HepG2 (cell line): ENCODE data around the gene SOAT2. TPM values are rescaled to one million over a fixed set of nuclear protein-coding genes. Genes with fewer than 3 reads are reported as not detected.

Experiments
- NRL ChIP-seq: sonication (generic); formaldehyde crosslinking; IDR thresholded peaks from 2 replicates; pipeline ENCODE4 v1.5.0; 2020; ENCODE audit warnings: missing genetic modification reagents, mild to moderate bottlenecking, moderate library complexity, borderline replicate concordance
- ZBTB7A ChIP-seq: sonication (generic); formaldehyde crosslinking; IDR thresholded peaks from 2 replicates; pipeline ENCODE4 v1.8.0; 2022; ENCODE audit warnings: mild to moderate bottlenecking, missing genetic modification reagents
- ZNF318 ChIP-seq: sonication (generic); formaldehyde crosslinking; IDR thresholded peaks from 2 replicates; pipeline ENCODE4 v1.4.0; 2020; ENCODE audit warnings: mild to moderate bottlenecking, missing genetic modification reagents
- ZNF543 ChIP-seq: sonication (generic); formaldehyde crosslinking; IDR thresholded peaks from 2 replicates; pipeline ENCODE4 v1.4.0; 2020; ENCODE audit warnings: mild to moderate bottlenecking, missing genetic modification reagents
- ZNF577 ChIP-seq: sonication (generic); formaldehyde crosslinking; IDR thresholded peaks from 2 replicates; pipeline ENCODE4 v1.4.0; 2020; ENCODE audit warnings: mild to moderate bottlenecking, low read depth, missing genetic modification reagents, borderline replicate concordance
- polyA plus RNA-seq, 8 experiments: library from polyadenylated mRNA; depleted of rRNA in 3 of 8; stranded (reverse) in 7 of 8; unstranded in 1 of 8; fragments of >200 nt; fragmentation: Illumina TruSeq in 4 of 8; extraction: Trizol in 4 of 8; gene quantifications; 2 replicates each; pipeline versions ENCODE4 v1.2.1 to v1.2.3, GENCODE V29; 2011 to 2016; ENCODE audit warnings: low read depth in 4 of 8, missing spikeins in 1 of 8, mixed read lengths in 1 of 8; ENCODE audit not compliant: insufficient read depth in 1 of 8
- total RNA-seq, 5 experiments: library from RNA; depleted of rRNA; stranded (reverse); fragments of >200 nt; fragmentation: Illumina TruSeq; extraction: Trizol; gene quantifications; 2 replicates each; pipeline ENCODE4 v1.2.3, GENCODE V29; 2016; ENCODE audit warnings: low read depth in 1 of 5

The SOAT2 gene
- total and polyA plus RNA-seq, 2 of the 13 experiments (the other 11 are each of a cell fraction or from before 2014, with no cell fraction given): 14.9 to 108 TPM

- TF ChIP-seq ZNF318 (CRISPR knock-in tag): no peak
- TF ChIP-seq ZNF543 (CRISPR knock-in tag): no peak
- TF ChIP-seq ZBTB7A: peak; percentile 27; the same call in 1 of the 2 replicates
- no peak for TF ChIP-seq ZNF577 (CRISPR knock-in tag)
- TF ChIP-seq NRL (CRISPR knock-in tag): no peak
Observed at GRCh38 chr12:53103860-53104305, 597 bp downstream of the SOAT2 start (continued).
